GM12878 (cell line): ENCODE data around the gene MBD5. TPM values are rescaled to one million over a fixed set of nuclear protein-coding genes. Genes with fewer than 3 reads are reported as not detected.

Experiments
- ATAC-seq: fragments of 200-7000 bp; cut with Tn5 transposase; 3 replicates; pipeline ENCODE4 v1.9.1; 2020; ENCODE audit warnings: mild to moderate bottlenecking, moderate library complexity
- BruUV-seq: library from RNA; stranded (reverse); fragments of 400-500 nt; replicated peaks from 2 replicates; lab custom pipeline; 2021; lab: Mats Ljungman, UMichigan
- CTCF ChIA-PET: fragments of 300-600 bp; sonication (Branson Sonifier 250); formaldehyde crosslinking; extraction: SDS; loops from one replicate; lab custom pipeline; 2021; ENCODE audit warnings: inconsistent platforms; lab: Yijun Ruan, JAX
- POLR2A ChIA-PET: fragments of 350-600 bp; formaldehyde crosslinking; extraction: SDS; loops from one replicate; lab custom pipeline; 2021; ENCODE audit warnings: inconsistent platforms; lab: Charles Lee
- RAD21 ChIA-PET: fragments of 300-600 bp; sonication (Branson Sonifier 250); formaldehyde crosslinking; loops from one replicate; lab custom pipeline; 2023; ENCODE audit warnings: antibody characterized with exemption; ENCODE audit not compliant: unreplicated experiment; lab: Charles Lee
- SMC1A ChIA-PET: fragments of 300-600 bp; sonication (Branson Sonifier 250); formaldehyde crosslinking; loops from one replicate; lab custom pipeline; 2023; ENCODE audit not compliant: unreplicated experiment, uncharacterized antibody; lab: Charles Lee
- DNase-seq: peaks from one replicate; pipeline ENCODE4 v3.0.0-alpha.2; 2011; ENCODE audit warnings: low read depth, low spot score
- FAIRE-seq: peaks from 3 replicates; lab custom pipeline; 2011; peaks lifted over from hg19 to GRCh38; lab: Jason Lieb, UNC
- H2AFZ ChIP-seq: 2 replicates; pipeline ENCODE4 v1.6.0; 2011; ENCODE audit warnings: low read depth, low read length, control low read depth; ENCODE audit not compliant: control insufficient read depth
- H3K27ac ChIP-seq: 2 replicates; pipeline ENCODE4 v1.5.1; 2011; ENCODE audit warnings: control low read depth; ENCODE audit not compliant: control insufficient read depth, insufficient read depth
- H3K27me3 ChIP-seq, 2 experiments: replicated peaks in 1 of 2; 2 replicates each; pipeline versions ENCODE4 v1.6.0 to v1.6.1; 2011; ENCODE audit warnings: low read length in 1 of 2; ENCODE audit not compliant: control insufficient read depth in 2 of 2, insufficient read depth in 2 of 2
- H3K36me3 ChIP-seq, 2 experiments: 2 replicates each; pipeline ENCODE4 v1.5.1; 2011; ENCODE audit warnings: low read length in 1 of 2; ENCODE audit not compliant: control insufficient read depth in 2 of 2, insufficient read depth in 2 of 2
- H3K4me1 ChIP-seq: 2 replicates; pipeline ENCODE4 v1.6.1; 2011; ENCODE audit warnings: mild to moderate bottlenecking, low read length, moderate library complexity, mixed read lengths; ENCODE audit not compliant: control insufficient read depth, insufficient read depth
- H3K4me2 ChIP-seq: 2 replicates; pipeline ENCODE4 v1.6.0; 2011; ENCODE audit warnings: control low read depth; ENCODE audit not compliant: control insufficient read depth, insufficient read depth
- H3K4me3 ChIP-seq: fragments of 200-600 bp; sonication (generic); 2 replicates; pipeline ENCODE4 v1.5.1; 2016
- H3K79me2 ChIP-seq: 2 replicates; pipeline ENCODE4 v1.6.0; 2011; ENCODE audit warnings: low read length; ENCODE audit not compliant: control insufficient read depth, insufficient read depth
- H3K9ac ChIP-seq: 2 replicates; pipeline ENCODE4 v1.8.0; 2011; ENCODE audit warnings: low read length, control low read depth, mixed read lengths; ENCODE audit not compliant: control insufficient read depth, insufficient read depth
- H3K9me3 ChIP-seq: replicated peaks from 3 replicates; pipeline ENCODE4 v1.5.1; 2011; ENCODE audit warnings: mild to moderate bottlenecking, low read length; ENCODE audit not compliant: control insufficient read depth, insufficient read depth
- H4K20me1 ChIP-seq: 2 replicates; pipeline ENCODE4 v1.6.0; 2011; ENCODE audit not compliant: control insufficient read depth, insufficient read depth
- ASH2L ChIP-seq: fragments of 300-600, 200-600 bp; sonication (generic); IDR thresholded peaks from 2 replicates; pipeline ENCODE4 v1.6.1; 2017; ENCODE audit warnings: low read depth, mild to moderate bottlenecking, borderline replicate concordance
- JUNB ChIP-seq: IDR thresholded peaks from 2 replicates; pipeline ENCODE4 v1.6.1; 2016; ENCODE audit warnings: antibody characterized with exemption, mild to moderate bottlenecking
- LARP7 ChIP-seq: fragments of 450-650 bp; IDR thresholded peaks from 2 replicates; pipeline ENCODE4 v1.6.1; 2017; ENCODE audit warnings: mild to moderate bottlenecking
- NFIC ChIP-seq: IDR thresholded peaks from 2 replicates; pipeline ENCODE4 v1.6.1; 2012; ENCODE audit warnings: low read depth, mild to moderate bottlenecking, inconsistent platforms, low read length, moderate library complexity
- NFXL1 ChIP-seq: fragments of 450-650 bp; IDR thresholded peaks from 2 replicates; pipeline ENCODE4 v1.6.1; 2017; ENCODE audit warnings: antibody characterized with exemption, mild to moderate bottlenecking, borderline replicate concordance
- NRF1 ChIP-seq: conservative IDR thresholded peaks from 2 replicates; pipeline ENCODE4 v1.6.1; 2011; ENCODE audit warnings: mild to moderate bottlenecking, low read depth, low read length, improper control_type of control experiment
- PML ChIP-seq: IDR thresholded peaks from 2 replicates; pipeline ENCODE4 v1.6.1; 2012; ENCODE audit warnings: low read length, inconsistent platforms
- RBBP5 ChIP-seq: fragments of 200-600 bp; sonication (generic); conservative IDR thresholded peaks from 2 replicates; pipeline ENCODE4 v1.6.1; 2016
- REST ChIP-seq: IDR thresholded peaks from 2 replicates; pipeline ENCODE4 v1.6.1; 2012; ENCODE audit warnings: mild to moderate bottlenecking, low read depth, low read length
- RFX5 ChIP-seq: IDR thresholded peaks from 2 replicates; pipeline ENCODE4 v1.6.1; 2011; ENCODE audit warnings: low read depth, low read length, improper control_type of control experiment
- SIX5 ChIP-seq: IDR thresholded peaks from 2 replicates; pipeline ENCODE4 v1.6.1; 2011; ENCODE audit warnings: mild to moderate bottlenecking, low read depth, low read length, moderate library complexity; ENCODE audit not compliant: severe bottlenecking
- SMC3 ChIP-seq: IDR thresholded peaks from 2 replicates; pipeline ENCODE4 v1.6.1; 2011; ENCODE audit warnings: low read length, improper control_type of control experiment, borderline replicate concordance
- ZNF592 ChIP-seq: fragments of 450-650 bp; IDR thresholded peaks from 2 replicates; pipeline ENCODE4 v1.6.1; 2017; ENCODE audit warnings: mild to moderate bottlenecking, moderate library complexity
- WGBS: methylation state at CpG from one replicate; pipeline ENCODE4 v1.1.6; 2016; ENCODE audit warnings: low lambda C conversion rate; ENCODE audit not compliant: insufficient replicate concordance, insufficient coverage; ENCODE audit errors: missing lambda C conversion rate; 5-methylcytosine and 5-hydroxymethylcytosine counted together
- in situ Hi-C: fragments of 300-500 bp; cut with MboI; formaldehyde crosslinking; loops from 9 replicates; pipeline ENCODE4 v1.14.3; 2018; ENCODE audit warnings: mixed read lengths
- intact Hi-C: fragments of 100-400 bp; cut with micrococcal nuclease; formaldehyde crosslinking; loops from one replicate; pipeline ENCODE4 v1.14.2; 2022; ENCODE audit not compliant: unreplicated experiment
- polyA plus RNA-seq, 11 experiments: library from polyadenylated mRNA; depleted of rRNA in 4 of 11; unstranded in 6 of 11; stranded (reverse) in 5 of 11; fragments of >200 nt; fragmentation: Nextera tagmentation in 4 of 11; fragmentation: Illumina TruSeq in 1 of 11; extraction: Ambion mirVana in 4 of 11; extraction: Trizol in 1 of 11; gene quantifications; 1 replicate in 1 of 11; 2 replicates in 10 of 11; pipeline versions ENCODE4 v1.2.1 to v1.2.3, GENCODE V29; 2011 to 2016; ENCODE audit warnings: inconsistent platforms in 2 of 11, missing spikeins in 2 of 11, low read depth in 1 of 11
- total RNA-seq, 4 experiments: library from RNA; depleted of rRNA in 3 of 4; stranded (reverse); fragments of >200 nt in 3 of 4; fragmentation: Illumina TruSeq in 1 of 4; extraction: Trizol in 1 of 4; gene quantifications; 2 replicates each; pipeline versions ENCODE4 v1.2.1 to v1.2.3, GENCODE V29; 2013 to 2021
- TF ChIP-seq, protein P1 (sequence below): fragments of 150-350 bp; IDR thresholded peaks from 2 replicates; pipeline ENCODE4 v1.6.1; 2016; ENCODE audit warnings: low read depth, low read length

The MBD5 gene
- total and polyA plus RNA-seq, 10 of the 15 experiments (the other 5 are each of a cell fraction or from before 2014, with no cell fraction given), result 7.4 to 58.0 (median 21.2) TPM

DNA sequence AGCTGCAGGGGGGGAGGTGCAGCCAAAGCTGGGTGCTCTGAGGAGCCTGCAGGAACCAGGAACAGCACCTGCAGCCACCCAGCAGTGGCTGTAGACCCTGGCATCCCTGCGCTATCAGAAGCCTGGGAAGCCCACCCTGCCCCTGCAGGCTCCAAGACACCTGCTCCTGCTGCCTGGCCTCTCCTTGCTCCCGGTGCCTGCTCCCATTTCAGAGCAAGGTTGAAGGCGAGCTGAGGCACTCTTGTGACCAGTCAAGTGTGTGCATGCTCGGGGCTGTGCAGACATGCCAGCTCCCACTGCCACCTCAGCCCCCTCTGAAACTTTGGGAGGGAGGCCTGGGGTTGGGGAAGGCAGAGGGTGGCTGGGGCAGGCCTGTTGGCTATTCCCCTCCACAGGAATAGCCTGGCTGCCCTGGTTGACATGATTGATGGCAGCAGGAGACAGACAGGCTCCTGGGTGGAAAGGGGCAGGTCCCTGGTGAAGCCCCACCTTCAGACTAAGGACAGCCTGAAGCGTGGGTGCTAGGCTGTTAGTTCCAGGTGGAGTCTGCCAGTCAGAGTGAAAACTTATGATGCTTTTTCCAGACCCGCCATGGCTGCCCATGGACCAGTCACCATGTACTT, 151.4 kb downstream of the MBD5 start:
- intact Hi-C loops (no loop called here), in situ Hi-C loops (no loop called here)
- RAD21 ChIA-PET, result no interaction called here
- no peaks in the 10 kb centered on the region for H3K27me3 ChIP-seq
- no peaks in the 10 kb centered on the region for H3K4me1 ChIP-seq
- CTCF ChIA-PET, result interaction anchor here (1.5 kb wide), 1 partner anchor 182 kb away, joined by 4 read pairs; no protein-coding TSS in a partner anchor
- no peak overlapping the region for H2AFZ ChIP-seq
- peaks cover 3% of the 10 kb centered on the region; the same call in 2 of the 3 replicates for H3K9me3 ChIP-seq
- no peaks in the 10 kb centered on the region for H4K20me1 ChIP-seq
- BruUV-seq, result no TSS peak
- H3K27ac ChIP-seq, result no peak overlapping the region
- no peaks in the 10 kb centered on the region for H3K79me2 ChIP-seq
- POLR2A ChIA-PET, result no interaction called here
- SMC1A ChIA-PET, result interaction anchor here (1.2 to 2.0 kb wide), 2 partner anchors 11 to 110 kb away, joined by 3 to 7 read pairs; no protein-coding TSS in a partner anchor
- H3K4me3 ChIP-seq, result no peak overlapping the region
- no peak overlapping the region for H3K4me2 ChIP-seq
- H3K9ac ChIP-seq, result no peak overlapping the region
- ATAC-seq, result no peak
- DNase-seq, result no peak
- FAIRE-seq, result no peak
- no peaks in the 10 kb centered on the region; a peak in 2 of 4 replicates for H3K36me3 ChIP-seq
- 73% methylated on average over 6 of the region's 6 CpGs for WGBS
- no peak for TF ChIP-seq ZNF592
- TF ChIP-seq NFXL1, result no peak
- TF ChIP-seq LARP7, result no peak
- TF ChIP-seq, protein P1, sequence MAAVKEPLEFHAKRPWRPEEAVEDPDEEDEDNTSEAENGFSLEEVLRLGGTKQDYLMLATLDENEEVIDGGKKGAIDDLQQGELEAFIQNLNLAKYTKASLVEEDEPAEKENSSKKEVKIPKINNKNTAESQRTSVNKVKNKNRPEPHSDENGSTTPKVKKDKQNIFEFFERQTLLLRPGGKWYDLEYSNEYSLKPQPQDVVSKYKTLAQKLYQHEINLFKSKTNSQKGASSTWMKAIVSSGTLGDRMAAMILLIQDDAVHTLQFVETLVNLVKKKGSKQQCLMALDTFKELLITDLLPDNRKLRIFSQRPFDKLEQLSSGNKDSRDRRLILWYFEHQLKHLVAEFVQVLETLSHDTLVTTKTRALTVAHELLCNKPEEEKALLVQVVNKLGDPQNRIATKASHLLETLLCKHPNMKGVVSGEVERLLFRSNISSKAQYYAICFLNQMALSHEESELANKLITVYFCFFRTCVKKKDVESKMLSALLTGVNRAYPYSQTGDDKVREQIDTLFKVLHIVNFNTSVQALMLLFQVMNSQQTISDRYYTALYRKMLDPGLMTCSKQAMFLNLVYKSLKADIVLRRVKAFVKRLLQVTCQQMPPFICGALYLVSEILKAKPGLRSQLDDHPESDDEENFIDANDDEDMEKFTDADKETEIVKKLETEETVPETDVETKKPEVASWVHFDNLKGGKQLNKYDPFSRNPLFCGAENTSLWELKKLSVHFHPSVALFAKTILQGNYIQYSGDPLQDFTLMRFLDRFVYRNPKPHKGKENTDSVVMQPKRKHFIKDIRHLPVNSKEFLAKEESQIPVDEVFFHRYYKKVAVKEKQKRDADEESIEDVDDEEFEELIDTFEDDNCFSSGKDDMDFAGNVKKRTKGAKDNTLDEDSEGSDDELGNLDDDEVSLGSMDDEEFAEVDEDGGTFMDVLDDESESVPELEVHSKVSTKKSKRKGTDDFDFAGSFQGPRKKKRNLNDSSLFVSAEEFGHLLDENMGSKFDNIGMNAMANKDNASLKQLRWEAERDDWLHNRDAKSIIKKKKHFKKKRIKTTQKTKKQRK, result no peak
- TF ChIP-seq RFX5, result no peak
- TF ChIP-seq JUNB, result no peak
- no peak for TF ChIP-seq NRF1
- TF ChIP-seq REST, result no peak
- no peak for TF ChIP-seq SIX5
- no peak for TF ChIP-seq ASH2L
- TF ChIP-seq PML, result no peak
- no peak for TF ChIP-seq NFIC
- TF ChIP-seq RBBP5, result no peak
- TF ChIP-seq SMC3, result no peak
